Erythroblast (primary cell): ENCODE measurements around the gene PTPRN2.

ENCODE experiments used
- GATA1 ChIP-seq: IDR thresholded peaks from 2 replicates; pipeline ENCODE4 v1.6.1; 2011; ENCODE audit warnings: low read depth, mild to moderate bottlenecking, control low read depth, low read length, moderate library complexity
- POLR2A ChIP-seq: IDR thresholded peaks from 2 replicates; pipeline ENCODE4 v1.6.1; 2011; ENCODE audit warnings: mild to moderate bottlenecking, low read length

GRCh38 chr7:158490171-158490782 lies 97.3 kb downstream of the PTPRN2 start:
- TF ChIP-seq POLR2A (no peak), GATA1 (no peak)
